Uterus (tissue), 2 donors: ENCODE results near the gene MAPRE2.

Source experiments
- CTCF ChIP-seq, 4 experiments: fragments of 200-600 bp in 2 of 4; fragments of 450-650 bp in 2 of 4; sonication (generic) in 2 of 4; IDR thresholded peaks; one replicate each; pipeline ENCODE4 v1.5.1; 2016 to 2019; ENCODE audit warnings: antibody characterized with exemption in 4 of 4, mild to moderate bottlenecking in 2 of 4, moderate library complexity in 1 of 4
- POLR2A ChIP-seq, 2 donors: fragments of 450-650 bp; IDR thresholded peaks; one replicate each; pipeline ENCODE4 v1.6.1; 2016; ENCODE audit warnings: antibody characterized with exemption in 2 of 2, mild to moderate bottlenecking in 1 of 2, moderate library complexity in 1 of 2

- TF ChIP-seq CTCF (IDR thresholded peaks at IDR 0.05) (no peak), POLR2A (IDR thresholded peaks at IDR 0.05) (no peak)
Measured at GRCh38 chr18:35097763-35098162, 56.5 kb downstream of the MAPRE2 start.
